Neural cell (in vitro differentiated cells): Measurements from ENCODE around the gene TIAM1. TPM values are rescaled to one million over a fixed set of nuclear protein-coding genes. Genes with fewer than 3 reads are reported as not detected.

Experiments
- H2AFZ ChIP-seq: fragments of 200-600, 300-800 bp; sonication (generic), shearing (Covaris generic); 2 replicates; pipeline ENCODE4 v1.6.0; 2014; ENCODE audit warnings: low read depth, mild to moderate bottlenecking, antibody characterized with exemption, low read length, moderate library complexity
- H3F3A ChIP-seq: fragments of 200-600 bp; shearing (Covaris generic); 2 replicates; pipeline ENCODE4 v1.6.1; 2016; ENCODE audit warnings: mild to moderate bottlenecking, moderate library complexity, mixed read lengths, antibody characterized with exemption, low read length; ENCODE audit not compliant: insufficient read depth, poor library complexity, severe bottlenecking
- H3K27ac ChIP-seq: fragments of 200-600, 300-800 bp; sonication (generic), shearing (Covaris generic); 2 replicates; pipeline ENCODE4 v1.5.1; 2014; ENCODE audit warnings: mild to moderate bottlenecking, low read length, moderate library complexity
- H3K27me3 ChIP-seq: fragments of 300-800, 200-600 bp; sonication (generic), shearing (Covaris generic); 2 replicates; pipeline ENCODE4 v1.6.0; 2014; ENCODE audit warnings: mild to moderate bottlenecking, low read depth, low read length, moderate library complexity; ENCODE audit not compliant: insufficient read depth
- H3K36me3 ChIP-seq: fragments of 300-800, 200-600 bp; sonication (generic), shearing (Covaris generic); 2 replicates; pipeline ENCODE4 v1.5.1; 2014; ENCODE audit warnings: mild to moderate bottlenecking, antibody characterized with exemption, low read length, moderate library complexity; ENCODE audit not compliant: insufficient read depth
- H3K4me2 ChIP-seq: fragments of 300-800, 200-600 bp; sonication (generic), shearing (Covaris generic); 2 replicates; pipeline ENCODE4 v1.6.0; 2014; ENCODE audit warnings: mild to moderate bottlenecking, low read length
- H3K4me3 ChIP-seq: fragments of 300-800, 200-600 bp; sonication (generic), shearing (Covaris generic); 2 replicates; pipeline ENCODE4 v1.5.1; 2014; ENCODE audit warnings: mild to moderate bottlenecking, low read length, moderate library complexity
- H3K79me2 ChIP-seq: fragments of 200-600 bp; shearing (Covaris generic); replicated peaks from 2 replicates; pipeline ENCODE4 v1.6.0; 2014; ENCODE audit warnings: mild to moderate bottlenecking, low read length, moderate library complexity; ENCODE audit not compliant: insufficient read depth
- H3K9ac ChIP-seq: fragments of 300-800, 200-600 bp; sonication (generic), shearing (Covaris generic); 2 replicates; pipeline ENCODE4 v1.6.1; 2016; ENCODE audit warnings: mild to moderate bottlenecking, low read length, mixed read lengths
- H3K9me2 ChIP-seq: fragments of 200-600 bp; shearing (Covaris generic); 2 replicates; pipeline ENCODE4 v1.6.1; 2016; ENCODE audit warnings: mild to moderate bottlenecking, low read length, mixed read lengths; ENCODE audit not compliant: insufficient read depth
- H3K9me3 ChIP-seq: fragments of 200-600, 300-800 bp; sonication (generic), shearing (Covaris generic); 2 replicates; pipeline ENCODE4 v1.6.1; 2016; ENCODE audit warnings: mild to moderate bottlenecking, mixed run types, low read length, moderate library complexity, mixed read lengths
- H4K20me1 ChIP-seq: fragments of 200-600 bp; shearing (Covaris generic); 2 replicates; pipeline ENCODE4 v1.6.1; 2016; ENCODE audit warnings: mild to moderate bottlenecking, mixed run types; ENCODE audit not compliant: insufficient read depth
- EP300 ChIP-seq: fragments of 450-650 bp; conservative IDR thresholded peaks from 2 replicates; pipeline ENCODE4 v1.6.1; 2014; ENCODE audit warnings: antibody characterized with exemption, mild to moderate bottlenecking, moderate library complexity; ENCODE audit not compliant: poor library complexity, severe bottlenecking
- EZH2 ChIP-seq: fragments of 200-600, 300-800 bp; shearing (Covaris generic), sonication (generic); IDR thresholded peaks from 2 replicates; pipeline ENCODE4 v1.6.1; 2014; ENCODE audit warnings: antibody characterized with exemption, low read length, borderline replicate concordance, mild to moderate bottlenecking; ENCODE audit not compliant: insufficient read depth, poor library complexity, severe bottlenecking
- MXI1 ChIP-seq: fragments of 450-650 bp; conservative IDR thresholded peaks from 2 replicates; pipeline ENCODE4 v1.6.1; 2014; ENCODE audit warnings: antibody characterized with exemption, mild to moderate bottlenecking; ENCODE audit not compliant: poor library complexity, severe bottlenecking
- POLR2AphosphoS5 ChIP-seq: IDR thresholded peaks from 2 replicates; pipeline ENCODE4 v1.6.1; 2012
- RAD21 ChIP-seq: fragments of 450-650 bp; conservative IDR thresholded peaks from 2 replicates; pipeline ENCODE4 v1.6.1; 2014; ENCODE audit warnings: antibody characterized with exemption, mild to moderate bottlenecking, moderate library complexity
- REST ChIP-seq: IDR thresholded peaks from 2 replicates; pipeline ENCODE4 v1.6.1; 2012; ENCODE audit warnings: borderline replicate concordance
- SMC3 ChIP-seq: fragments of 450-650 bp; conservative IDR thresholded peaks from 2 replicates; pipeline ENCODE4 v1.6.1; 2014; ENCODE audit warnings: antibody characterized with exemption, mild to moderate bottlenecking, moderate library complexity; ENCODE audit not compliant: poor library complexity
- TAF1 ChIP-seq: IDR thresholded peaks from 2 replicates; pipeline ENCODE4 v1.6.1; 2012; ENCODE audit warnings: low read depth
- polyA plus RNA-seq: library from polyadenylated mRNA; depleted of rRNA; stranded (reverse); fragments of >200 nt; gene quantifications from 2 replicates; pipeline ENCODE4 v1.2.3, GENCODE V29; 2014
- TF ChIP-seq, protein P1 (sequence below): fragments of 450-650 bp; IDR thresholded peaks from 2 replicates; pipeline ENCODE4 v1.5.1; 2014; ENCODE audit warnings: antibody characterized with exemption, mild to moderate bottlenecking, moderate library complexity; ENCODE audit not compliant: poor library complexity, severe bottlenecking

TIAM1 gene
- polyA plus RNA-seq, 1 donor from 2014 or later: 13.2 TPM

- TF ChIP-seq RAD21 (no peak), MXI1 (no peak), EZH2 (no peak), TAF1 (no peak), EP300 (no peak), REST (no peak), POLR2AphosphoS5 (no peak), SMC3 (no peak)
- TF ChIP-seq, protein P1, sequence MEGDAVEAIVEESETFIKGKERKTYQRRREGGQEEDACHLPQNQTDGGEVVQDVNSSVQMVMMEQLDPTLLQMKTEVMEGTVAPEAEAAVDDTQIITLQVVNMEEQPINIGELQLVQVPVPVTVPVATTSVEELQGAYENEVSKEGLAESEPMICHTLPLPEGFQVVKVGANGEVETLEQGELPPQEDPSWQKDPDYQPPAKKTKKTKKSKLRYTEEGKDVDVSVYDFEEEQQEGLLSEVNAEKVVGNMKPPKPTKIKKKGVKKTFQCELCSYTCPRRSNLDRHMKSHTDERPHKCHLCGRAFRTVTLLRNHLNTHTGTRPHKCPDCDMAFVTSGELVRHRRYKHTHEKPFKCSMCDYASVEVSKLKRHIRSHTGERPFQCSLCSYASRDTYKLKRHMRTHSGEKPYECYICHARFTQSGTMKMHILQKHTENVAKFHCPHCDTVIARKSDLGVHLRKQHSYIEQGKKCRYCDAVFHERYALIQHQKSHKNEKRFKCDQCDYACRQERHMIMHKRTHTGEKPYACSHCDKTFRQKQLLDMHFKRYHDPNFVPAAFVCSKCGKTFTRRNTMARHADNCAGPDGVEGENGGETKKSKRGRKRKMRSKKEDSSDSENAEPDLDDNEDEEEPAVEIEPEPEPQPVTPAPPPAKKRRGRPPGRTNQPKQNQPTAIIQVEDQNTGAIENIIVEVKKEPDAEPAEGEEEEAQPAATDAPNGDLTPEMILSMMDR: no peak
- Histone ChIP-seq H3K36me3 (no peaks in the 10 kb centered on the region), H3K27me3 (no peaks in the 10 kb centered on the region), H3K4me3 (no peak overlapping the region), H4K20me1 (no peaks in the 10 kb centered on the region), H3K79me2 (no peaks in the 10 kb centered on the region), H3K9me3 (no peaks in the 10 kb centered on the region), H3K4me2 (no peak overlapping the region), H3F3A (no peaks in the 10 kb centered on the region), H2AFZ (no peak overlapping the region), H3K9ac (no peak overlapping the region), H3K27ac (no peak overlapping the region), H3K9me2 (no peaks in the 10 kb centered on the region)
Measured at GRCh38 chr21:31103571-31104265, 240.3 kb downstream of the TIAM1 start.

DNA sequence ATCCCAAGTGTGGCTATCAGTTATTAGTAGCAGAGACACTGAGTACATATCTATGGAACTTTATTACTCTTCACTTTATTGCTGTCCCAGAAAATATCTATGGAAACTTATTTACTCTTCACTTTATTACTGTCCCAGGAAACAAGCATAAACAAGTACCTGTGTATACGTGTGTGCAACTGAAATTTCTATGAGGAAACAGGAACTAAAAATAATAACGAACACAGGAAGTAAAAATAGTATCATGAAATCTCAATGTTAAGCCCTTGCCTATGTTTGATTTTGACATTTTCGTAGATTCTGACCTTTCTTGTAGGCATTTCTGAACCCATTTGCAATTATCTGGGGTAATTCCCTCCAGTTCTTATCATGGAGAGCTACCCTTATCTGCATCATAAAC lies 240.9 kb downstream of the TIAM1 start:
- TF ChIP-seq POLR2AphosphoS5: no peak
- no peak for TF ChIP-seq MXI1
- no peak for TF ChIP-seq REST
- no peak for TF ChIP-seq TAF1
- no peak for TF ChIP-seq EZH2
- TF ChIP-seq SMC3: no peak
- no peak for TF ChIP-seq RAD21
- no peak for TF ChIP-seq EP300
- TF ChIP-seq, protein P1: no peak
- H3K27ac ChIP-seq: no peak overlapping the region

More for the DNA sequence above, 240.9 kb downstream of the TIAM1 start:
- H3K79me2 ChIP-seq: no peaks in the 10 kb centered on the region
- no peaks in the 10 kb centered on the region for H3K36me3 ChIP-seq
- H2AFZ ChIP-seq: no peak overlapping the region
- H3K9ac ChIP-seq: no peak overlapping the region
- no peak overlapping the region for H3K4me2 ChIP-seq
- no peaks in the 10 kb centered on the region for H3K27me3 ChIP-seq
- no peak overlapping the region for H3K4me3 ChIP-seq
- no peaks in the 10 kb centered on the region for H3K9me2 ChIP-seq
- no peaks in the 10 kb centered on the region for H3K9me3 ChIP-seq
- H4K20me1 ChIP-seq: no peaks in the 10 kb centered on the region
- no peaks in the 10 kb centered on the region for H3F3A ChIP-seq
